Measurements from ENCODE around the gene SUN5. TPM values are rescaled to one million over a fixed set of nuclear protein-coding genes. Genes with fewer than 3 reads are reported as not detected.

SUN5 gene
- total RNA-seq, 1 donor from 2014 or later = not detected

DNA sequence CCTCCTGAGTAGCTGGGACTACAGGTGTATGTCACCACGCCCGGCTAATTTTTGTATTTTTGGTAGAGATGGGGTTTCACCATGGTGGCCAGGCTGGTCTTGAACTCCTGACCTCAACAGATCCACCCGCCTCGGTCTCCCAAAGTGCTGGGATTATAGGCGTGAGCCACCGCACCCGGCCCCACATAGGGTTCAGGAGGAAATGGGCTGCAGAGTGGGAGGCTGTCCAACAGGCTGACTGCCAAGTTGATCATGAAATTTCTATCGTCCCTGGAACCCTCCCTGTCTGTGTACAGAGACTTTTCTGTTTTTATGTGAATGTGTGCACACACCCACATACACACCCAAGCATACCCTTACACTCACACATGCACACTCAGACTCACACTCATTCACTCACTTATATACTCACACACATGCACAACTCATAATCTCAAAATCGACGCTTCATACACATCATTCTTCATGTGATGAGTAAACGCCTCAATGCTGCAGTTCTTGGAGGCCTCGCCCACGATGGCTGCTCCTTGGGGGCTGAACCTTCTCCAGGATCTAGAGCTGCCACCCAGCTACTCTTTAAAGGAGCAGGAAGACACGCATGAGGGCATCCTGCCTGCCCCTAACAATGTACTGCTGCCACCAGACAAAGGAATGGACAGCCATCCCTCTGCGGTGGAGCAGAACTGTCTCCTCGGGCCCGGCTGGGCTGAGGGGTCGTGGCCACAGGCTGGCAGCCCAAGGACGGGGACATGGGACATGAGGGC is 35.6 kb downstream of the SUN5 start:
- peaks cover 10% of the 10 kb centered on the region for H3K4me1 Mint-ChIP-seq (ENCODE audit: unreplicated experiment)
- no peaks in the 10 kb centered on the region for H3K27me3 Mint-ChIP-seq
- no peaks in the 10 kb centered on the region for H3K9me3 Mint-ChIP-seq
- no peaks in the 10 kb centered on the region for H3K36me3 Mint-ChIP-seq
- H3K27ac Mint-ChIP-seq = no peak overlapping the region
- DNase-seq (ENCODE audit: extremely low spot score, unreplicated experiment) = peak; percentile 69
- no peak overlapping the region for H3K4me3 Mint-ChIP-seq
- TF ChIP-seq, protein P1, sequence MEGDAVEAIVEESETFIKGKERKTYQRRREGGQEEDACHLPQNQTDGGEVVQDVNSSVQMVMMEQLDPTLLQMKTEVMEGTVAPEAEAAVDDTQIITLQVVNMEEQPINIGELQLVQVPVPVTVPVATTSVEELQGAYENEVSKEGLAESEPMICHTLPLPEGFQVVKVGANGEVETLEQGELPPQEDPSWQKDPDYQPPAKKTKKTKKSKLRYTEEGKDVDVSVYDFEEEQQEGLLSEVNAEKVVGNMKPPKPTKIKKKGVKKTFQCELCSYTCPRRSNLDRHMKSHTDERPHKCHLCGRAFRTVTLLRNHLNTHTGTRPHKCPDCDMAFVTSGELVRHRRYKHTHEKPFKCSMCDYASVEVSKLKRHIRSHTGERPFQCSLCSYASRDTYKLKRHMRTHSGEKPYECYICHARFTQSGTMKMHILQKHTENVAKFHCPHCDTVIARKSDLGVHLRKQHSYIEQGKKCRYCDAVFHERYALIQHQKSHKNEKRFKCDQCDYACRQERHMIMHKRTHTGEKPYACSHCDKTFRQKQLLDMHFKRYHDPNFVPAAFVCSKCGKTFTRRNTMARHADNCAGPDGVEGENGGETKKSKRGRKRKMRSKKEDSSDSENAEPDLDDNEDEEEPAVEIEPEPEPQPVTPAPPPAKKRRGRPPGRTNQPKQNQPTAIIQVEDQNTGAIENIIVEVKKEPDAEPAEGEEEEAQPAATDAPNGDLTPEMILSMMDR (conservative IDR thresholded peaks at IDR 0.05) = no peak

DNA sequence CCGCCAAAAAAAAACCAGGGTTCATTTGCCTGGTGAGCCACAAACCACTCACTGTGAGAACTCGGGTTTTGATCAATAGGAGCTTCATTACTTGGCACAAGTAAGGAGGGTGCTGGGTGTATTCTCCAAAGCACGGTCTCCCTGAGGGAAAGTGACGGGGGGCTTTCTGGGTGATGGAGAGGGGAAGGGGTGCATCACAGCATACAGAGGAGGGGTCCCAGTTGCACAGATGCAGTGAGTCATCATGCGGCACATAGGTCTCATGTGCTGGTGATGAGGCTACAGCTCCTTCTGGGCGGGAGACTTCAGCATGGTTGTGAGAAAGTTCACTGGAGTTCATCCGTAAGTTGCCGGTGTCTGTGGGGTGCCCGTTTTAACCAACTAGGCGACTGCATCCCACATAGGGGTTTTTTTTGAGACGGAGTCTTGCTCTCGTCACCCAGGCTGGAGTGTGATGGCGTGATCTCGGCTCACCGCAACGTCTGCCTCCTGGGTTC is 36.2 kb downstream of the SUN5 start:
- no peak overlapping the region for H3K27ac Mint-ChIP-seq
- no peaks in the 10 kb centered on the region for H3K9me3 Mint-ChIP-seq
- peak; percentile 60 for DNase-seq (ENCODE audit: extremely low spot score, unreplicated experiment)
- H3K36me3 Mint-ChIP-seq = no peaks in the 10 kb centered on the region
- no peaks in the 10 kb centered on the region for H3K27me3 Mint-ChIP-seq
- TF ChIP-seq, protein P1 (conservative IDR thresholded peaks at IDR 0.05) = no peak
- H3K4me3 Mint-ChIP-seq = no peak overlapping the region
- peaks cover 8% of the 10 kb centered on the region for H3K4me1 Mint-ChIP-seq (ENCODE audit: unreplicated experiment)

DNA sequence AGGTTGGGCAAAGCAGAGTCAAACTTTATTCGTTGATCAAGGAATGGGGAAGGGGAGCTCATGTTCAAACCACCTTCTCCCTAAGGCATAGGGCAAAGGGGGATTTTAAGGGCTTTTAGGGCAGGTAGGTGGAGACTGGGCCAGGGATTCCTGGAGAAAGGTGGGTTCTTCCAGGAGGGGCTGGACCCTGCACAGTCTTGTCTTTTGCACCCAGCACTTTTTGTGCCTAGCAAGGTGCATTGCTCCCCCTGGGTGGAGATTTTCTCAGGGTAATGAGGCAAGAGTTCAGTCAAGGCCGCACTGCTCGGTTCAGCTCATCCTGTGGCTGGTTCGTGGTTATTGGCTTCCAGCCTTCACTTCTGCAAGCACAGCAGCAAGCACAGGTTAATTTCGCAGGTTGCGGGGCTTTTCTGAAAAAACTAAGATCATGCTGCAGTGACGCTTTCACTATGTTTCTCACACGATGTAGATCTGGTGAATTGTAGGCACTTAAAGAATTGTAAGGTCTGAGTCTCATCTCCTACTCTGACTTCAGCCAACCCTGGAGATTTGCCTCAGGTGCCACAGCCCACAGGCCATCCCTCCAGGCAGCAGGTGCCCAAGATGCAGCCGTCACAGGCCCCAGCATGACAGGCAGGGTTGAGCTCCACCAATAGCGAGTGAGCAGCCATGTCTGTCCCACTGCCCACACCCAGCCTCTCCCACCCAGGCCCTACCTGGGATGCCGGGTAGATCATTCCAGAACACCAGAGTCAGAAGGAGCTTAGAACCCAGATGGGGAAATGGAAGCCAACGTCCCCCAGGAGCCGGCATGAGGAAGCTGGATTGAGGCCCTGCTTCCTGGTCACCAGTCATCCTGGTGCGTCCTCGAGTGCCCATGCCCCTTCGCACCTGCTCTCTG is 37.1 kb downstream of the SUN5 start:
- TF ChIP-seq, protein P1 (conservative IDR thresholded peaks at IDR 0.05) = no peak
- H3K9me3 Mint-ChIP-seq = no peaks in the 10 kb centered on the region
- DNase-seq (ENCODE audit: extremely low spot score, unreplicated experiment) = peak; percentile 65
- no peaks in the 10 kb centered on the region for H3K27me3 Mint-ChIP-seq
- H3K4me3 Mint-ChIP-seq = no peak overlapping the region
- no peak overlapping the region for H3K27ac Mint-ChIP-seq
- peaks cover 10% of the 10 kb centered on the region for H3K4me1 Mint-ChIP-seq (ENCODE audit: unreplicated experiment)
- no peaks in the 10 kb centered on the region for H3K36me3 Mint-ChIP-seq

DNA sequence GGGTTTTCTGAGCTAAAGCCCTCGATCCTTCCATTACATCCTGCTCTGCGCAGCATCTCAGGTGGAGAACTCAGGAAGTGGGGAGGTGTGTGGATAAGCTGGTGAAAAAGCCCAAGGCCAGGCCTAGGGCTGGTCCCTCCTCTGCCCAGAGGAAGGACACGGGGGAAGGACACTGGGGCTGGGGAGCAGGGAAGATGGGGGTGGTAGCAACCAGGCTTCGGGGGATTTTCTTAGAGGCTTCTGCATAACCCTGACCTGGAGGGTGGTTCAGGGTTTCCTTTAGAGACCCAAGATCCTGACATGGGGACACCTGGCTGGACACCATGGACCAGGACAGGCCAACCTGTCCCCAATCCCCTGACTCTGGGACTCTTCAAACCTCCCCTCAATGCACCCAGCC is 37.9 kb downstream of the SUN5 start:
- H3K9me3 Mint-ChIP-seq = no peaks in the 10 kb centered on the region
- H3K4me1 Mint-ChIP-seq (ENCODE audit: unreplicated experiment) = peaks cover 10% of the 10 kb centered on the region
- H3K4me3 Mint-ChIP-seq = no peak overlapping the region
- no peaks in the 10 kb centered on the region for H3K27me3 Mint-ChIP-seq
- no peaks in the 10 kb centered on the region for H3K36me3 Mint-ChIP-seq
- H3K27ac Mint-ChIP-seq = no peak overlapping the region
- peak; percentile 60 for DNase-seq (ENCODE audit: extremely low spot score, unreplicated experiment)
- TF ChIP-seq, protein P1 (conservative IDR thresholded peaks at IDR 0.05) = no peak

DNA sequence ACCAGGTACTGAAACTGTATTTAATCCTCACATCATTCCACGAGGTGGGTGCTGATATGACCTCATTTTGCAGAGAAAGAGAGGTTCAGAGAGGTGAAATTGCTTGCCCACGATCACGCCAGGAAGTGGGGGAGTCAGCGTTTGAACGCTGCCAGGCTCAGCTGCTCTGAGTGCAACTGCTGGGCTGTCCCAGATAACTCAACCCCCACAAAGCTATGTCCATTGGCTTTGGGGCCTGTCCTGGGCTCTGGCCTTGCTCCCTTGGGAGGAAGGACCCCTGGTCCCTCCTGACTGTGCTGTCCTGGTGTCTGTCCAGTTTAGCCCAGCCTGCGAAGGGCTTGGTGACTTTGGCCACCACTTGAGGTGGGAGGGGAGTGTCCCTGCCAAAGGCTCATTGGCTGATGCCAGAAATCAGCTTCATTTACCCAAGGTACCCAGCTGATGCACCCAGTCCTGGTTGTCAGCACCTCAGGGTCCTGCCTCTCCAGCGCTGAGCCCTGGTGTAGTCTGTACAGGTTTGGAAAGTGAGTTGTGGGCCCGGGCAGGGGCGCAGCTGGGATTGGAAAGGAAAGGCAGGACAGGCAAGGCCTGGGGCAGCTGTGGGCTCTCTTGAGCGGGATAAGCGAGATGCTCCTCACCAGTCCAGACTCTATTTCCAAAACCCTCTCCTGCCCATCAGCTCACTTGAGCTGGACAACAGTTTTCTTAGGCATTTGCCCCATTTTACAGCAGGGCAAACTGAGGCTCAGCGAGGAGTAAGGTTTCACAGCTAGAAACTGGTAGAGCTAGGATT is 38.5 kb downstream of the SUN5 start:
- no peak overlapping the region for H3K27ac Mint-ChIP-seq
- H3K4me1 Mint-ChIP-seq (ENCODE audit: unreplicated experiment) = peaks cover 10% of the 10 kb centered on the region
- no peaks in the 10 kb centered on the region for H3K36me3 Mint-ChIP-seq
- H3K9me3 Mint-ChIP-seq = no peaks in the 10 kb centered on the region
- no peaks in the 10 kb centered on the region for H3K27me3 Mint-ChIP-seq
- no peak overlapping the region for H3K4me3 Mint-ChIP-seq
- TF ChIP-seq, protein P1 (conservative IDR thresholded peaks at IDR 0.05) = no peak
- peak; percentile 63 for DNase-seq (ENCODE audit: extremely low spot score, unreplicated experiment)
